H9 (cell line): ENCODE measurements around the gene MMEL1. TPM values are rescaled to one million over a fixed set of nuclear protein-coding genes. Genes with fewer than 3 reads are reported as not detected.

Source experiments
- DNase-seq: peaks from one replicate; pipeline ENCODE4 v3.0.0-alpha.2; 2017
- H2AFZ ChIP-seq: one replicate; pipeline ENCODE4 v1.6.1; 2013; ENCODE audit warnings: mild to moderate bottlenecking, low read length, control low read depth, moderate library complexity
- H2AK5ac ChIP-seq: 2 replicates; pipeline ENCODE4 v1.6.1; 2013; ENCODE audit warnings: low read length, control low read depth, mixed read lengths; ENCODE audit not compliant: insufficient read length
- H2BK120ac ChIP-seq: one replicate; pipeline ENCODE4 v1.6.1; 2013; ENCODE audit warnings: low read depth, mild to moderate bottlenecking, low read length, control low read depth, inconsistent platforms; ENCODE audit not compliant: poor library complexity, severe bottlenecking
- H2BK12ac ChIP-seq: 2 replicates; pipeline ENCODE4 v1.6.1; 2013; ENCODE audit warnings: low read length, control low read depth, mixed read lengths, low read depth; ENCODE audit not compliant: insufficient read length
- H2BK15ac ChIP-seq: 2 replicates; pipeline ENCODE4 v1.6.1; 2013; ENCODE audit warnings: low read depth, low read length, control low read depth
- H2BK20ac ChIP-seq: one replicate; pipeline ENCODE4 v1.6.1; 2013; ENCODE audit warnings: low read depth, mild to moderate bottlenecking, low read length, control low read depth, inconsistent platforms; ENCODE audit not compliant: poor library complexity, severe bottlenecking
- H2BK5ac ChIP-seq: 2 replicates; pipeline ENCODE4 v1.6.1; 2013; ENCODE audit warnings: low read length, control low read depth, mixed read lengths; ENCODE audit not compliant: insufficient read length
- H3K14ac ChIP-seq: 2 replicates; pipeline ENCODE4 v1.6.1; 2013; ENCODE audit warnings: low read length, control low read depth; ENCODE audit not compliant: insufficient read depth
- H3K18ac ChIP-seq: 2 replicates; pipeline ENCODE4 v1.6.1; 2013; ENCODE audit warnings: low read depth, mild to moderate bottlenecking, mixed read lengths, low read length, control low read depth; ENCODE audit not compliant: insufficient read length
- H3K23ac ChIP-seq: 2 replicates; pipeline ENCODE4 v1.6.1; 2013; ENCODE audit warnings: low read length, control low read depth, mixed read lengths, low read depth; ENCODE audit not compliant: insufficient read length
- H3K23me2 ChIP-seq: 2 replicates; pipeline ENCODE4 v1.6.1; 2013; ENCODE audit warnings: low read depth, mild to moderate bottlenecking, mixed read lengths, low read length, control low read depth; ENCODE audit not compliant: insufficient read length, poor library complexity, severe bottlenecking
- H3K27ac ChIP-seq: 2 replicates; pipeline ENCODE4 v1.5.1; 2013; ENCODE audit warnings: low read length, control low read depth, mixed read lengths, low read depth; ENCODE audit not compliant: insufficient read length
- H3K27me3 ChIP-seq: 2 replicates; pipeline ENCODE4 v1.6.1; 2013; ENCODE audit warnings: low read length, control low read depth, inconsistent platforms; ENCODE audit not compliant: insufficient read depth
- H3K4ac ChIP-seq: 2 replicates; pipeline ENCODE4 v1.6.1; 2013; ENCODE audit warnings: low read depth, mild to moderate bottlenecking, control low read depth, inconsistent platforms, low read length, moderate library complexity
- H3K4me1 ChIP-seq: 2 replicates; pipeline ENCODE4 v1.6.1; 2013; ENCODE audit warnings: low read length, control low read depth, inconsistent platforms; ENCODE audit not compliant: insufficient read depth
- H3K4me2 ChIP-seq: 2 replicates; pipeline ENCODE4 v1.6.1; 2013; ENCODE audit warnings: low read length, control low read depth, mixed read lengths; ENCODE audit not compliant: insufficient read length, insufficient read depth
- H3K56ac ChIP-seq: 2 replicates; pipeline ENCODE4 v1.6.1; 2013; ENCODE audit warnings: low read depth, mild to moderate bottlenecking, mixed read lengths, low read length, control low read depth; ENCODE audit not compliant: insufficient read length
- H3K79me1 ChIP-seq: 2 replicates; pipeline ENCODE4 v1.6.1; 2013; ENCODE audit warnings: low read depth, mild to moderate bottlenecking, moderate library complexity, low read length, control low read depth, inconsistent platforms; ENCODE audit not compliant: insufficient read depth, poor library complexity, severe bottlenecking
- H3K79me2 ChIP-seq: 2 replicates; pipeline ENCODE4 v1.6.1; 2013; ENCODE audit warnings: low read length, control low read depth, inconsistent platforms; ENCODE audit not compliant: insufficient read depth
- H3K9ac ChIP-seq: 2 replicates; pipeline ENCODE4 v1.6.1; 2013; ENCODE audit warnings: low read length, control low read depth, mixed read lengths; ENCODE audit not compliant: insufficient read length; ENCODE audit errors: extremely low read depth
- H3K9me3 ChIP-seq: one replicate; pipeline ENCODE4 v1.6.1; 2013; ENCODE audit warnings: low read depth, low read length, inconsistent platforms; ENCODE audit not compliant: control insufficient read depth
- H3T11ph ChIP-seq: one replicate; pipeline ENCODE4 v1.6.1; 2013; ENCODE audit warnings: mild to moderate bottlenecking, low read length, control low read depth, inconsistent platforms
- H4K20me1 ChIP-seq: one replicate; pipeline ENCODE4 v1.6.1; 2013; ENCODE audit not compliant: control insufficient read depth, insufficient read length, insufficient read depth
- H4K5ac ChIP-seq: 2 replicates; pipeline ENCODE4 v1.6.1; 2013; ENCODE audit warnings: low read depth, mild to moderate bottlenecking, mixed read lengths, low read length, control low read depth; ENCODE audit not compliant: insufficient read length
- H4K8ac ChIP-seq: replicated peaks from 2 replicates; pipeline ENCODE4 v1.6.1; 2013; ENCODE audit warnings: low read length, control low read depth, mixed read lengths, low read depth; ENCODE audit not compliant: insufficient read length
- H4K91ac ChIP-seq: 2 replicates; pipeline ENCODE4 v1.6.1; 2013; ENCODE audit warnings: low read depth, mild to moderate bottlenecking, moderate library complexity, mixed read lengths, low read length, control low read depth; ENCODE audit not compliant: insufficient read length
- H3K27ac Mint-ChIP-seq, 3 experiments: 2 replicates in 2 of 3; 3 replicates in 1 of 3; pipeline ENCODE4 v1.8.0; 2020 to 2021; ENCODE audit warnings: mixed read lengths in 3 of 3, mild to moderate bottlenecking in 1 of 3, moderate library complexity in 1 of 3
- H3K27me3 Mint-ChIP-seq: 2 replicates; pipeline ENCODE4 v1.8.0; 2021; ENCODE audit warnings: low read depth, mild to moderate bottlenecking, moderate library complexity, mixed read lengths
- H3K36me3 Mint-ChIP-seq, 3 experiments: 2 replicates in 2 of 3; 3 replicates in 1 of 3; pipeline ENCODE4 v1.8.0; 2020 to 2021; ENCODE audit warnings: low read depth in 3 of 3, mixed read lengths in 3 of 3; ENCODE audit not compliant: insufficient read depth in 1 of 3
- H3K4me1 Mint-ChIP-seq, 2 experiments: 2 replicates each; pipeline ENCODE4 v1.8.0; 2020; ENCODE audit warnings: mixed read lengths in 2 of 2
- H3K4me3 Mint-ChIP-seq, 2 experiments: 2 replicates in 1 of 2; 3 replicates in 1 of 2; pipeline ENCODE4 v1.8.0; 2020 to 2021; ENCODE audit warnings: mild to moderate bottlenecking in 2 of 2, mixed read lengths in 2 of 2, moderate library complexity in 1 of 2
- H3K9me3 Mint-ChIP-seq, 2 experiments: 2 replicates in 1 of 2; 3 replicates in 1 of 2; pipeline ENCODE4 v1.8.0; 2020; ENCODE audit warnings: mild to moderate bottlenecking in 2 of 2, mixed read lengths in 2 of 2, moderate library complexity in 1 of 2
- CTCF ChIP-seq: fragments of 200-600 bp; sonication (generic); conservative IDR thresholded peaks from 3 replicates; pipeline ENCODE4 v1.8.0; 2021; ENCODE audit warnings: antibody characterized with exemption, mild to moderate bottlenecking
- WGBS: extraction: QIAGEN DNeasy Blood & Tissue Kit; methylation state at CpG from one replicate; pipeline ENCODE4 v1.1.7; 2013; ENCODE audit warnings: missing lambda C conversion rate, low lambda C conversion rate, mixed read lengths; ENCODE audit not compliant: insufficient read length; ENCODE audit errors: extremely low coverage; 5-methylcytosine and 5-hydroxymethylcytosine counted together
- total RNA-seq: library from RNA; stranded (reverse); gene quantifications from 2 replicates; pipeline ENCODE4 v1.2.1, GENCODE V29; 2021

MMEL1 gene
- total RNA-seq, 1 experiment from 2014 or later, result 0.42 TPM

- no peak overlapping the region for H3K4ac ChIP-seq
- H3K9me3 ChIP-seq, result no peaks in the 10 kb centered on the region
- H4K91ac ChIP-seq, result no peak overlapping the region
- no peak overlapping the region for H3K56ac ChIP-seq
- H2BK5ac ChIP-seq, result no peak overlapping the region
- no peak overlapping the region for H4K5ac ChIP-seq
- no peaks in the 10 kb centered on the region for H3K27me3 ChIP-seq
- no peaks in the 10 kb centered on the region for H3K79me1 ChIP-seq
- Mint-ChIP-seq H3K4me1 (peaks cover 7 to 11% of the 10 kb centered on the region in 2 experiments), H3K9me3 (peaks cover 4 to 11% of the 10 kb centered on the region in 2 experiments; a peak in 3 of 5 replicates), H3K27ac (no peak overlapping the region), H3K36me3 (peaks cover 8 to 24% (median 13%) of the 10 kb centered on the region in 3 experiments), H3K4me3 (no peak overlapping the region), H3K27me3 (peaks cover 2% of the 10 kb centered on the region; the same call in 1 of the 2 replicates)
- H2AK5ac ChIP-seq, result no peak overlapping the region
- H2AFZ ChIP-seq, result no peak overlapping the region
- no CpG with 5 or more reads among the region's 25 CpGs for WGBS
- H2BK20ac ChIP-seq, result no peak overlapping the region
- H3T11ph ChIP-seq, result no peak overlapping the region
- H3K9ac ChIP-seq, result no peak overlapping the region
- TF ChIP-seq CTCF, result no peak
- H4K20me1 ChIP-seq, result no peaks in the 10 kb centered on the region
- peaks cover 10% of the 10 kb centered on the region for H3K23me2 ChIP-seq
- H3K4me2 ChIP-seq, result no peak overlapping the region
- H3K23ac ChIP-seq, result no peak overlapping the region
- H3K18ac ChIP-seq, result no peak overlapping the region
- H3K4me1 ChIP-seq, result no peaks in the 10 kb centered on the region
- no peak for DNase-seq
- no peak overlapping the region for H2BK15ac ChIP-seq
- no peak overlapping the region for H4K8ac ChIP-seq
- H2BK12ac ChIP-seq, result no peak overlapping the region
- no peak overlapping the region for H3K27ac ChIP-seq
- H3K79me2 ChIP-seq, result no peaks in the 10 kb centered on the region
- H3K14ac ChIP-seq, result no peak overlapping the region
- no peak overlapping the region for H2BK120ac ChIP-seq
Observed at GRCh38 chr1:2589431-2590232, 43.2 kb downstream of the MMEL1 start.
